ENCODE data around the gene PLVAP. TPM values are rescaled to one million over a fixed set of nuclear protein-coding genes. Genes with fewer than 3 reads are reported as not detected.

Gene PLVAP
- total and polyA plus RNA-seq, 8 donors, result 14.0 to 59.5 (median 20.3) TPM

DNA sequence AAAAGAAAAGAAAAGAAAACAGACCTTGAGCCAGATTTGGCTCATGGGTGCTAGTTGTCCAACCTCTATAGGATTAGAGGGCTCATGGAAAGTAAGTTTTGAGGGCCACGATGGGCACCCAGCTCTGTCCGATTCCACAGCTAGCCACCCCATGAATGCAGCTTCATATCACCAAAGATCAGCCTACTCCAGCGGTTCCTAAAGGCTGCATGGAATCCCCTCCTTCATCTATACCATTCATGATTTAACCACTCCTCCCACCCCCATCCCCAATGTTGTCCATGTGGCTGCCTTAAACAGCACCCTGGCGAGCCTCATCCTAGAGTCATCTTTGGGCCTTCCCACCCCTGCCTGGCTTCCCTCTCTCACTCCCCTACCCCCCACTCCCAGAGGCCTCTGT, 44.8 kb upstream of the PLVAP start:
- ATAC-seq, result no peak
- intact Hi-C loops (cut with DNase I), result no loop called here
- peaks cover 0 to 10% of the 10 kb centered on the region in 2 donors for H3K36me3 ChIP-seq
- no peak overlapping the region for H3K4me3 ChIP-seq
- TF ChIP-seq, protein P1, sequence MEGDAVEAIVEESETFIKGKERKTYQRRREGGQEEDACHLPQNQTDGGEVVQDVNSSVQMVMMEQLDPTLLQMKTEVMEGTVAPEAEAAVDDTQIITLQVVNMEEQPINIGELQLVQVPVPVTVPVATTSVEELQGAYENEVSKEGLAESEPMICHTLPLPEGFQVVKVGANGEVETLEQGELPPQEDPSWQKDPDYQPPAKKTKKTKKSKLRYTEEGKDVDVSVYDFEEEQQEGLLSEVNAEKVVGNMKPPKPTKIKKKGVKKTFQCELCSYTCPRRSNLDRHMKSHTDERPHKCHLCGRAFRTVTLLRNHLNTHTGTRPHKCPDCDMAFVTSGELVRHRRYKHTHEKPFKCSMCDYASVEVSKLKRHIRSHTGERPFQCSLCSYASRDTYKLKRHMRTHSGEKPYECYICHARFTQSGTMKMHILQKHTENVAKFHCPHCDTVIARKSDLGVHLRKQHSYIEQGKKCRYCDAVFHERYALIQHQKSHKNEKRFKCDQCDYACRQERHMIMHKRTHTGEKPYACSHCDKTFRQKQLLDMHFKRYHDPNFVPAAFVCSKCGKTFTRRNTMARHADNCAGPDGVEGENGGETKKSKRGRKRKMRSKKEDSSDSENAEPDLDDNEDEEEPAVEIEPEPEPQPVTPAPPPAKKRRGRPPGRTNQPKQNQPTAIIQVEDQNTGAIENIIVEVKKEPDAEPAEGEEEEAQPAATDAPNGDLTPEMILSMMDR (IDR thresholded peaks at IDR 0.05), result no peak
- H3K9me3 ChIP-seq, result no peaks in the 10 kb centered on the region
- H3K27ac ChIP-seq, result no peak overlapping the region
- no peaks in the 10 kb centered on the region for H3K27me3 ChIP-seq
- DNase-seq, result peak in 1 of 4 donors; percentile 24
- H3K4me1 ChIP-seq, result peaks cover 5 to 13% of the 10 kb centered on the region in 2 donors

GRCh38 chr19:17420475-17420924, 43.4 kb upstream of the PLVAP start:
- Histone ChIP-seq H3K4me3 (peak overlapping the region; percentile 79 to 84), H3K27me3 (no peaks in the 10 kb centered on the region), H3K4me1 (peaks cover 5 to 13% of the 10 kb centered on the region in 2 donors), H3K36me3 (peaks cover 0 to 13% of the 10 kb centered on the region in 2 donors), H3K9me3 (no peaks in the 10 kb centered on the region), H3K27ac (peak overlapping the region; percentile 57 to 85)
- peak; percentile 49 for ATAC-seq
- TF ChIP-seq, protein P1 (IDR thresholded peaks at IDR 0.05), result no peak
- intact Hi-C loops (cut with DNase I), result no loop called here
- DNase-seq, result peak in 3 of 4 donors; percentile 35 to 82 (median 48)

GRCh38 chr19:17419621-17420474, 42.7 kb upstream of the PLVAP start, which contains the start of gene MVB12A:
TSS of gene MVB12A (plus strand) at chr19:17420047. CDS start at chr19:17420136, 89 bp downstream.
- Histone ChIP-seq H3K27ac (peak within 1 kb of the TSS; percentile 85 to 87), H3K4me3 (peak within 1 kb of the TSS; percentile 79 to 84), H3K9me3 (no peaks in the 10 kb centered on the region), H3K4me1 (peaks cover 5 to 13% of the 10 kb centered on the region in 2 donors), H3K36me3 (peaks cover 0 to 18% of the 10 kb centered on the region in 2 donors), H3K27me3 (no peaks in the 10 kb centered on the region)
- peak; percentile 99 for ATAC-seq
- intact Hi-C loops (cut with DNase I), result no loop called here
- TF ChIP-seq, protein P1 (IDR thresholded peaks at IDR 0.05), result peak in 1 of 2 donors; percentile 11
- peak; percentile 98 to 100 (median 99) for DNase-seq

DNA sequence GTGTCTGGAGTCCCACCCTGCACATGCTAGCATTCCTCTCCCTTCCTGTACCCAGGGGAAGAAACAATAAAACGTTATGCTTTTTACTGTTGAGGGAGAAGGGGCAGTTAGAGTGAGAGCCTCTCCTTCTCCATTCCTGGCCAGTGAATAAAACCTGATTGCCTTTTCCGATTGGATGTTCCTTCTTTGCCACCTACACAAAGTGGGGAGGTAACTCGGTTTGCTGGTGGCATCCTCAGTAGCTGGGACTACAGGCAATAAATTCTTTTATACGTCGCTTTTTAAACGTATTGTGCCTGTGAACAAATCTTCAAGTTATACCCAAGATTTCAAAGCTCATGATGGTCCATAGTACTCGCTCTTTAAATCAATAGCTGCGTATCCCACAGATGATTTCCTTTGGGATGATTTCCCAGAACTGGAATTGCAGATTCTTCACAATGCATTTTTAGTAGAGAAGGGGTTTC, 42.0 kb upstream of the PLVAP start:
- no peaks in the 10 kb centered on the region for H3K9me3 ChIP-seq
- no peak for DNase-seq
- intact Hi-C loops (cut with DNase I), result no loop called here
- peaks cover 0 to 24% of the 10 kb centered on the region in 2 donors for H3K36me3 ChIP-seq
- no peaks in the 10 kb centered on the region for H3K27me3 ChIP-seq
- H3K27ac ChIP-seq, result peak overlapping the region; percentile 85 to 87
- no peak for ATAC-seq
- TF ChIP-seq, protein P1 (IDR thresholded peaks at IDR 0.05), result no peak
- H3K4me3 ChIP-seq, result peak overlapping the region; percentile 79 to 84
- H3K4me1 ChIP-seq, result peaks cover 5 to 13% of the 10 kb centered on the region in 2 donors

- H3K4me3 ChIP-seq, result peak overlapping the region in 1 of 2 donors; percentile 84
- TF ChIP-seq, protein P1 (IDR thresholded peaks at IDR 0.05), result no peak
- peaks cover 5 to 15% of the 10 kb centered on the region in 2 donors for H3K4me1 ChIP-seq
- H3K36me3 ChIP-seq, result peaks cover 0 to 25% of the 10 kb centered on the region in 2 donors
- intact Hi-C loops (cut with DNase I), result no loop called here
- no peak for ATAC-seq
- no peaks in the 10 kb centered on the region for H3K9me3 ChIP-seq
- peak overlapping the region in 1 of 2 donors; percentile 87 for H3K27ac ChIP-seq
- no peak for DNase-seq
- no peaks in the 10 kb centered on the region for H3K27me3 ChIP-seq
These were observed 41.6 kb upstream of the PLVAP start for GRCh38 chr19:17418710-17419109.
